Hypothalamus (tissue), 51 donors: ENCODE results near the gene IFT22.
"Not testable (repeated sequence)": the region's sequence is repeated elsewhere in the genome, so short reads cannot be mapped to it uniquely, and the experiment has no call there.

Source experiments
- DNase-seq, 51 donors: peaks; one replicate each; lab custom pipeline; 2025; lab: John Stamatoyannopoulos, UW

Gene IFT22

DNA sequence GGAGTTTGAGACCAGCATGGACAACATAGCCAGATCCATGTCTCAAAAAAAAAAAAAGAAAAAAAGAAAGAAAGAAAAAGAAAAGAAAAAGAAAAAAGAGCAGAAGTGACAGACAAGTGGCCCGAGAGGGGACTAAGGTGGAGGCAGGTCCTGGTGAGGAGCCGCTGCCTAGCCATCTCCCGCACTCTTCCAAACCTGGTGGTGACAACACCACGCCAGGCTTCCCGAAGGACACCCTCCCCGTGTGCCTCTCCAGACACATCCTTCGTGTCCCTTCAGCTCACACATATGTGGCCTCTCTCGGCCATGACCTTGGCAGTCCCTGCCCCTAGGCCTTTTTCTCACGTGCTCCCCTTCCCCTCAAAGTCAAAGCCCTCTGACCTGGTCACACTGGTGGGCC, 36.4 kb downstream of the IFT22 start:
- DNase-seq: no peak

DNA sequence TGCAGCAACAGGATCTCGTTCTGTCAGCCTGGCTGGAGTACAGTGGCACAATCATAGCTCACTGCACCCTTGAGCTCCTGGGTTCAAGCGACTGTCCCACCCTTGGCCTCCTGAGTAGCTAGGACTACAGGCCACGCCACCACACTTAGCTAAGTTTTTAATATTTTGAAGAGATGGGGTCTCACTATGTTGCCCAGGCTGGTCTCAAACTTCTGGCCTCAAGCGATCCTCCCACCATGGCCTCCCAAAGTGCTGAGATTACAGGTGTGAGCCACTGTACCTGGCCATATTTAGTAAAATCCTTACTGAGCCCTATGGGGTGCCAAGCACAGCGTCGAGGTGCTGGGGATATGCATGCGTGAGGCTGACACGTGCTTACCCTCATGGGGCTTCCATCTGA, 40.7 kb downstream of the IFT22 start:
- not testable (repeated sequence) for DNase-seq

DNA sequence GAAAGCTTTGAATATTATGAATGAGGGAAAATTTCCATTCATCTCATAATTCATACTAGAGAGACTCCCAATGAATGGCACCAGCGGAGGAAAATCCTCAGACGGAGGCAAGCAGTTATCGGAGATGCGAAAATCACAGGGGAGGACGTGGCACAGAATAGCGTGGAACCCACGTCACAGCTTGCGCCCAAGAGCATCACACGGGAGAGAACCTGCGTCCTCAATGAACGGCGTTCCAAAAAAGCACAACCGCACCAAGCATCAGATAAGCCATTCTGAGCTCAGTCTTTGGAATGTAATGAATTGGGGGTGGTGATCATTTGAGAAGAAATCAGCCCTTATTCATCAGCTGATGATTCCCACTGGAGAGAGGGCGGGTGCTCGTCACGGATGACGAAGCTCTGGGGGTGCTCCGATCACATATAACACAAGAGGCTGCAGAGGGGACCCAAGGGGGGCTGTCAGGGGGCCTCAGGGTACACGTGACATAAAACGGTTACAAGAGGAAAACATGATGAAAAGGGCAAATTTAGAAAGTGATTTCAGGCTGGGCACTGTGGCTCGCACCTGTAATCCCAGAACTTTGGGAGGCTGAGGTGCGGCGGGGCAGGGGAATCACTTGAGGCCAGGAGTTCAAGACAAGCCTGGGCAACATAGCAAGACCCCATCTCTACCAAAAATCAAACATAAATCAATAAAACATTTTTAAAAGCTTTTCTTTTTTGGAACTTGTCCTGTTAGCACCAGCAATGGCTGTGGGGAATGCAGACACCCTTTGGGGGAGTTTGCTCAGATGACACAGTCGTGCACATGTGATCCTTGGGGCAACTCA, 42.9 kb downstream of the IFT22 start:
- peak in 2 of 51 donors; percentile 6 to 43 for DNase-seq

DNA sequence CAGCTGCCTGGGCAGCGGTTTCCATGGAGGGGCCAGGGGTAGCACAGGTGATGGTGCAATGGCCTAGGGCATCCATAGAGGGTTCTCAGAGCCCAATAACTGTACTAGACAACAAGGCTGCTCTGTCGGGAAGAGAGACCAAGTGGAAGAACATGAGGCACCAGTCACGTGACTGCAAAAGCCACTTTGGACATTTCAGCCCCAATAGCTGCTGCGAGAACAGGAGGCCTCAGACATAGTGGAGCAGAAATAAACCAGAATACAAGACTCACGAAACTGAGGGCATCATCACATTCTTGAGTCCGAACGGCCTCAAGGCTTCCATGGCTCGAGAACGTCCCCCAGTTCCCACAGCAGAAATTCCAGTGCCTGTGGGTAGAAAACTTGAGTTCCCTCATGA, 44.5 kb downstream of the IFT22 start:
- no peak for DNase-seq

DNA sequence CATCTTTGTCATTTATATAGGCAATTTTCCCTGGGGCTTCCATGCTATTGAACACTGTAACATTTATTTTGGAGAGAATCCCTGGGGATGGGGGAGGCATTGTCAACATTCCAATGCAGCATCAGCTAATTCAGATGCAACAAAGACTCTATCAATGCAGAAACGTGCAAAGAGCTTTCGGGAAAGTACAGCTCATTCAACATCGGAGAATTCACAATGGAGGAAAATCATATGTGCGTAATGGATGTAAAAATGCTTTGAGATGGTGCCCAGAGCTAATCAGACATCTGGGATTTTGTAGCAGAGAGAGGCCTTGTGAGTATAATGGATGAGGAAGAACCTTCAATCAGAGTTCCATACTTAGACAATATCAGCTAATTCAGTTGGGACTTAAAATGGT, 48.4 kb downstream of the IFT22 start:
- no peak for DNase-seq

DNA sequence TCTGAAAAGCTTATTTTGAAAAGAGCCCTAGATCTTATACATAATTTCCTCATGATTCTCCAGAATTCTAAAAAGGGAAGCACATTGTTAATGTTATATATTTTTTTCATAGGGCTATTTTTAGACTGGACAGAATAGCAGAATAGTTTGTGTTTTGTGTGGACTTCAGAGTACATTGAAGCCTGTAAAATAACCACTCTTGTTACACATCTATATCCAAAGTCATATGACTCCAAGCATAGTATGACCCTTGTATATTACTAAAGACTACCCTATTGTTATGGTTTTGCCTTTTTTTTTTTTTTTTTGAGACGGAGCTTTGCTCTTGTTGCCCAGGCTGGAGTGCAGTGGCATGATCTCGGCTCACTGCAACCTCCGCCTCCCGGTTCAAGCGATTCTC, 50.6 kb downstream of the IFT22 start:
- no peak for DNase-seq

DNA sequence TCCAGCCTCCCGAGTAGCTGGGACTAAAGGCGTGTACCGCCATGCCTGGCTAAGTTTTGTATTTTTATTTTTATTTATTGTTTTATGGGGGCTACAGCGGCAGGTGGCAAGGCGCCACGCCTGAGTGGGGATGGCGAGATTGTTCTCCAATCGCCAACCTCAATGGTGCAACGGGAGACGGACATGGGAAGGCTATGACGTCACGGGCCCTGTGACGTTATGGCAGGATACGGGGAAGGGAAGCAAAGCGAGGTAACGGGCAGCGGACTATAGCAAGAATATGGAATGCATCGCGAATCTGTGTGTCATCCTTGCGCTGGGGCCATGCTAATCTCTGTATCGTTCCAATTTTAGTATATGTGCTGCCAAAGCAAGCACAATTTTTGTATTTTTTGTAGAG, 51.9 kb downstream of the IFT22 start:
- no peak for DNase-seq

DNA sequence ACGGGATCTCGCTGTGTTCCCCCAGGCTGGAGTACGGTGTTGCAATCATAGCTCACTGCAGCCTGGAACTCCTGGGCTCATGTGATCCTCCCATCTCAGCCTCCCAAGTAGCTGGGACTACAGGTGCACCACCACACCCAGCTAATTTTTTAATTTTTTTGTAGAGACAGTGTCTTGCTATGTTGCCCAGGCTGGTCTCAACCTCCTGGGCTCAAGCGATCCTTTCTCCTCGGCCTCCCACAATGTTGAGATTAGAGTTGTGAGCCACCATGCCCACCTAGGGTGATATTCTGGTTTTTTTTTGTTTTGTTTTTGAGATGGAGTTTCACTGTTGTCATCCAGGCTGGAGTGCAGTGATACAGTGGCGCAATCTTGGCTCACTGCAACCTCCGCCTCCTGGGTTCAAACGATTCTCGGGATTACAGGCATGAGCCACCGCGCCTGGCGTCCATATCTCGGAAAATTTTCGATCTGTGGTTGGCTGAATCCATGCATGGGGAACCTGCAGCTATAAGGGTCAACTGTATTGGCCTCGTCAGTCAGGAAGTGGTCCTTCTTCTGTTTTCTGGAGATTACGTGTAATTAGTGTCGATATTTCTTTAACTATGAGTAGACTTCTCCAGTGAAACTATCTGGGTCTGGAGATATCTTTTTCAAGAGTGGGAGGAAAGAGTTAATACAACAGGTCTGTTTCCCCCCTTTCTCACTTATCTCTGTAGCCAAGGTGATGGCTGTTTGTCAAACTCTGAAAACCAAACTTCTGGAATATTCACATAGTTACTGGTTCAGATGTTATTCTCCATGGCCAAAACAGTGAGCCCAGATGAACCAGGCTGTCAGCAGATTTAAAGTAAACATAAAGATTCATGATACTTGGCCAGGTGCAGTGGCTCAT, 55.7 kb downstream of the IFT22 start:
- no peak for DNase-seq

DNA sequence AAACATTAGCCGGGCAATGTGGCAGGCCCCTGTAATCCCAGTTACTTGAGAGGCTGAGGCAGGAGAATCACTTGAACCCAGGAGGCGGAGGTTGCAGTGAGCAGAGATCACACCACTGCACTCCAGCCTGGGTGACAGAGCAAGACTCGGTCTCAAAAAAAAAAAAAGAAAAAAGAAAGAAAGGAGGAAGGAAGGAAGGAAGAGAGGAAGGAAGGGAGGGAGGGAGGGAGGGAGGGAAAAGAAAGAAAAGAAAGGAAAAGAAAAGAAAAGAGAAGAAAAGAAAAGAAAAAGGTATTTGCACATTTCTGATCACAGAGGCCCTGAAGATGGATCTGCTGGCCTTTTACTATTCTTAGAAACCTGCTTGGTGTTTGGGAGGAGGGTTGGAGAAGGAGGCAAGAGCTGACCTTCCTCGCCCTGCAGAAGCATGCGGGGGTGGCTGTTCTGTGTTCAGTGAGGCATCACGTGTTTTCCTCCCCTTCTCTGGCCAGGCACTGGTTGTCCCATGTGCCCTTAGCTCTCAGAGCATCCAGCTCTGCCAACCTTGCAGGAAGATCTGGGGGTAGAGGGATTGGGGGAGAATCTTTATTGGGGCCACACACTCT, 57.4 kb downstream of the IFT22 start:
- DNase-seq: peak in 4 of 51 donors; percentile 5 to 15 (median 8)
